Measurements from ENCODE around the gene ATP1B3. TPM values are rescaled to one million over a fixed set of nuclear protein-coding genes. Genes with fewer than 3 reads are reported as not detected.

Gene ATP1B3
- total and polyA plus RNA-seq, 9 of the 15 experiments (the other 6 are each of a cell fraction or from before 2014, with no cell fraction given) = 48.3 to 202 (median 123) TPM

GRCh38 chr3:141830508-141830907, 45.9 kb upstream of the ATP1B3 start:
- Histone ChIP-seq H3K4me3 (no peak overlapping the region), H3K79me2 (ENCODE audit: control insufficient read depth, insufficient read depth, low read length) (no peaks in the 10 kb centered on the region), H3K4me2 (ENCODE audit: insufficient read depth, low read length) (no peak overlapping the region), H3K9me3 (replicated peaks; ENCODE audit: control insufficient read depth, insufficient read depth, low read depth, low read length) (no peaks in the 10 kb centered on the region), H3K36me3 (ENCODE audit: control insufficient read depth, insufficient read depth, low read length) (no peaks in the 10 kb centered on the region), H3K4me1 (replicated peaks in 1 of 2; ENCODE audit: control insufficient read depth in 2 of 2, insufficient read depth in 2 of 2, low read length in 2 of 2) (peaks cover 7 to 16% of the 10 kb centered on the region in 2 experiments; a peak in 4 of 5 replicates), H3K9me1 (ENCODE audit: control insufficient read depth, insufficient read depth, low read length) (no peaks in the 10 kb centered on the region), H4K20me1 (replicated peaks; ENCODE audit: control insufficient read depth, insufficient read depth, low read length) (no peaks in the 10 kb centered on the region), H2AFZ (ENCODE audit: low read depth, low read length) (peak overlapping the region; percentile 51), H3K9ac (ENCODE audit: insufficient read depth in 1 of 2, low read depth in 2 of 2, low read length in 2 of 2) (no peak overlapping the region), H3K27ac (ENCODE audit: extremely low read depth, low read depth, low read length) (no peak overlapping the region), H3K27me3 (ENCODE audit: control insufficient read depth in 2 of 2, insufficient read depth in 2 of 2, low read length in 2 of 2) (no peaks in the 10 kb centered on the region)
- POLR2A ChIA-PET = no interaction called here
- intact Hi-C loops (cut with micrococcal nuclease) (no loop called here), in situ Hi-C loops (cut with MboI) (no loop called here)
- WGBS (ENCODE audit: insufficient coverage, low coverage, missing lambda C conversion rate) = 40% methylated on average over 6 of the region's 6 CpGs
- DNase-seq (ENCODE audit: extremely low read depth in 1 of 4, low spot score in 3 of 4) = no peak
- peak; percentile 18; the same call in 1 of the 3 replicates for ATAC-seq
- FAIRE-seq = peak; percentile 26
- no TSS peak for BruUV-seq (replicated peaks)
- TF ChIP-seq ETS1 (conservative IDR thresholded peaks at IDR 0.05; ENCODE audit: control insufficient read depth, low read depth, low read length) = no peak
- 0 out of 4 replicates have a peak, but pooled peaks of 1 of the 2 experiments have one; percentile 27 for TF ChIP-seq NRF1 (conservative IDR thresholded peaks at IDR 0.05 in 1 of 2, IDR thresholded peaks at IDR 0.05 in 1 of 2)
- CTCF ChIA-PET (ENCODE audit: low intra/inter-chr PET ratio) = no interaction called here

GRCh38 chr3:141834292-141834691, 42.2 kb upstream of the ATP1B3 start:
- 90% methylated on average over 3 of the region's 3 CpGs for WGBS (ENCODE audit: insufficient coverage, low coverage, missing lambda C conversion rate)
- no peak for FAIRE-seq
- H4K20me1 ChIP-seq (replicated peaks; ENCODE audit: control insufficient read depth, insufficient read depth, low read length) = no peaks in the 10 kb centered on the region
- in situ Hi-C loops (cut with MboI) = no loop called here
- H3K79me2 ChIP-seq (ENCODE audit: control insufficient read depth, insufficient read depth, low read length) = no peaks in the 10 kb centered on the region
- H2AFZ ChIP-seq (ENCODE audit: low read depth, low read length) = no peak overlapping the region
- no peaks in the 10 kb centered on the region for H3K9me3 ChIP-seq (replicated peaks; ENCODE audit: control insufficient read depth, insufficient read depth, low read depth, low read length)
- H3K4me1 ChIP-seq (replicated peaks in 1 of 2; ENCODE audit: control insufficient read depth in 2 of 2, insufficient read depth in 2 of 2, low read length in 2 of 2) = peaks cover 4 to 10% of the 10 kb centered on the region in 2 experiments; a peak in 3 of 5 replicates
- intact Hi-C loops (cut with micrococcal nuclease) = no loop called here
- ChIA-PET CTCF (ENCODE audit: low intra/inter-chr PET ratio) (interaction anchor here (0.7 kb wide), 1 partner anchor 372 kb away, joined by 3 read pairs; no protein-coding TSS in a partner anchor), POLR2A (interaction anchor here (0.6 kb wide), 1 partner anchor 105 kb away, joined by 3 read pairs; no protein-coding TSS in a partner anchor)
- peak in 3 of 4 experiments; percentile 29 to 60 (median 47) for DNase-seq (ENCODE audit: extremely low read depth in 1 of 4, low spot score in 3 of 4)
- H3K9me1 ChIP-seq (ENCODE audit: control insufficient read depth, insufficient read depth, low read length) = no peaks in the 10 kb centered on the region
- no peak for ATAC-seq
- no peaks in the 10 kb centered on the region for H3K36me3 ChIP-seq (ENCODE audit: control insufficient read depth, insufficient read depth, low read length)
- no peak overlapping the region for H3K4me2 ChIP-seq (ENCODE audit: insufficient read depth, low read length)
- no peak overlapping the region for H3K9ac ChIP-seq (ENCODE audit: insufficient read depth in 1 of 2, low read depth in 2 of 2, low read length in 2 of 2)
- no peak overlapping the region for H3K27ac ChIP-seq (ENCODE audit: extremely low read depth, low read depth, low read length)
- no peaks in the 10 kb centered on the region for H3K27me3 ChIP-seq (ENCODE audit: control insufficient read depth in 2 of 2, insufficient read depth in 2 of 2, low read length in 2 of 2)
- H3K4me3 ChIP-seq = no peak overlapping the region
- BruUV-seq (replicated peaks) = no TSS peak
- TF ChIP-seq CBFA2T2 (conservative IDR thresholded peaks at IDR 0.05) (0 out of 2 replicates have a peak, but pooled peaks have one; percentile 24), SIX5 (IDR thresholded peaks at IDR 0.05; ENCODE audit: borderline replicate concordance in 1 of 2, insufficient read depth in 1 of 2, low read depth in 1 of 2, low read length in 2 of 2) (no peak), NFYB (IDR thresholded peaks at IDR 0.05; ENCODE audit: extremely low read depth, insufficient read length) (peak; percentile 61), USF1 (CRISPR knock-in tag; IDR thresholded peaks at IDR 0.05) (peak; percentile 86), ZNF12 (CRISPR knock-in tag; IDR thresholded peaks at IDR 0.05) (no peak), USF2 (CRISPR knock-in tag; IDR thresholded peaks at IDR 0.05) (peak; percentile 64), RAD51 (IDR thresholded peaks at IDR 0.05; ENCODE audit: borderline replicate concordance, low read depth) (peak; percentile 79), TFE3 (CRISPR knock-in tag; IDR thresholded peaks at IDR 0.05) (peak; percentile 74)
